Transverse colon (tissue), 3 donors: Measurements from ENCODE around the gene RNPS1.
"Not testable (repeated sequence)": the region's sequence is repeated elsewhere in the genome, so short reads cannot be mapped to it uniquely, and the experiment has no call there.

ENCODE experiments used
- POLR2A ChIP-seq: fragments of 450-650 bp; IDR thresholded peaks from one replicate; pipeline ENCODE4 v1.6.1; 2016; ENCODE audit warnings: antibody characterized with exemption, mild to moderate bottlenecking, moderate library complexity
- TF ChIP-seq, protein P1 (sequence below), 5 experiments: fragments of 200-600 bp in 3 of 5; fragments of 450-650 bp in 2 of 5; sonication (generic) in 3 of 5; IDR thresholded peaks; 1 replicate in 2 of 5; 2 replicates in 3 of 5; pipeline ENCODE4 v1.5.1; 2016 to 2017; ENCODE audit warnings: antibody characterized with exemption in 5 of 5, inconsistent platforms in 3 of 5, mild to moderate bottlenecking in 2 of 5, moderate library complexity in 1 of 5

- TF ChIP-seq POLR2A, result not testable (repeated sequence)
- TF ChIP-seq, protein P1, sequence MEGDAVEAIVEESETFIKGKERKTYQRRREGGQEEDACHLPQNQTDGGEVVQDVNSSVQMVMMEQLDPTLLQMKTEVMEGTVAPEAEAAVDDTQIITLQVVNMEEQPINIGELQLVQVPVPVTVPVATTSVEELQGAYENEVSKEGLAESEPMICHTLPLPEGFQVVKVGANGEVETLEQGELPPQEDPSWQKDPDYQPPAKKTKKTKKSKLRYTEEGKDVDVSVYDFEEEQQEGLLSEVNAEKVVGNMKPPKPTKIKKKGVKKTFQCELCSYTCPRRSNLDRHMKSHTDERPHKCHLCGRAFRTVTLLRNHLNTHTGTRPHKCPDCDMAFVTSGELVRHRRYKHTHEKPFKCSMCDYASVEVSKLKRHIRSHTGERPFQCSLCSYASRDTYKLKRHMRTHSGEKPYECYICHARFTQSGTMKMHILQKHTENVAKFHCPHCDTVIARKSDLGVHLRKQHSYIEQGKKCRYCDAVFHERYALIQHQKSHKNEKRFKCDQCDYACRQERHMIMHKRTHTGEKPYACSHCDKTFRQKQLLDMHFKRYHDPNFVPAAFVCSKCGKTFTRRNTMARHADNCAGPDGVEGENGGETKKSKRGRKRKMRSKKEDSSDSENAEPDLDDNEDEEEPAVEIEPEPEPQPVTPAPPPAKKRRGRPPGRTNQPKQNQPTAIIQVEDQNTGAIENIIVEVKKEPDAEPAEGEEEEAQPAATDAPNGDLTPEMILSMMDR (IDR thresholded peaks at IDR 0.05), result not testable (repeated sequence)
These were observed 1.0 kb downstream of the RNPS1 start for GRCh38 chr16:2266887-2267286.
